HG03457 (cell line): Measurements from ENCODE around the gene ACOT6.
"Not testable (repeated sequence)": the region's sequence is repeated elsewhere in the genome, so short reads cannot be mapped to it uniquely, and the experiment has no call there.

Experiments used
- ATAC-seq: cut with Tn5 transposase; IDR thresholded peaks from one replicate; pipeline ENCODE4 v1.9.1; 2021; ENCODE audit warnings: moderate number of reproducible peaks; ENCODE audit not compliant: unreplicated experiment

Gene ACOT6

GRCh38 chr14:73612339-73613045 lies at the start of gene ACOT6:
TSS of gene ACOT6 (plus strand) at chr14:73612517. CDS start at chr14:73612572, 55 bp downstream.
- peak; percentile 48 for ATAC-seq

GRCh38 chr14:73562696-73563095 lies 49.6 kb upstream of the ACOT6 start:
- not testable (repeated sequence) for ATAC-seq

- ATAC-seq, result not testable (repeated sequence)
Measured at GRCh38 chr14:73566431-73566830, 45.9 kb upstream of the ACOT6 start.

- ATAC-seq, result not testable (repeated sequence)
Measured at GRCh38 chr14:73566935-73567334, 45.4 kb upstream of the ACOT6 start.

GRCh38 chr14:73567358-73567757 lies 45.0 kb upstream of the ACOT6 start:
- no peak for ATAC-seq

GRCh38 chr14:73567951-73568885 lies 44.1 kb upstream of the ACOT6 start:
- no peak for ATAC-seq

- ATAC-seq, result not testable (repeated sequence)
Measured at GRCh38 chr14:73568886-73569184, 43.5 kb upstream of the ACOT6 start.

- peak; percentile 40 for ATAC-seq
Measured at GRCh38 chr14:73569185-73569958, 42.9 kb upstream of the ACOT6 start, which contains the start of gene ACOT2. TSS of gene ACOT2 (plus strand) at chr14:73569213. CDS start at chr14:73569241, 28 bp downstream.

- peak; percentile 44 for ATAC-seq
Measured at GRCh38 chr14:73570913-73571312, 41.4 kb upstream of the ACOT6 start.

GRCh38 chr14:73573034-73573433 lies 39.3 kb upstream of the ACOT6 start:
- not testable (repeated sequence) for ATAC-seq

GRCh38 chr14:73573740-73574139 lies 38.6 kb upstream of the ACOT6 start:
- ATAC-seq, result not testable (repeated sequence)

- not testable (repeated sequence) for ATAC-seq
Measured at GRCh38 chr14:73574251-73574650, 38.1 kb upstream of the ACOT6 start.

GRCh38 chr14:73576391-73576790 lies 35.9 kb upstream of the ACOT6 start:
- no peak for ATAC-seq

GRCh38 chr14:73577214-73577613 lies 35.1 kb upstream of the ACOT6 start:
- not testable (repeated sequence) for ATAC-seq

- ATAC-seq, result not testable (repeated sequence)
Measured at GRCh38 chr14:73582102-73582979, 30.0 kb upstream of the ACOT6 start.

- ATAC-seq, result no peak
Measured at GRCh38 chr14:73588695-73589094, 23.6 kb upstream of the ACOT6 start.

GRCh38 chr14:73589116-73589515 lies 23.2 kb upstream of the ACOT6 start:
- no peak for ATAC-seq

GRCh38 chr14:73590673-73591004 lies 21.7 kb upstream of the ACOT6 start:
- ATAC-seq, result not testable (repeated sequence)

GRCh38 chr14:73591690-73592449 lies 20.4 kb upstream of the ACOT6 start, which contains the start of gene ACOT4:
TSS of gene ACOT4 (plus strand) at chr14:73591873. CDS start at chr14:73591960, 87 bp downstream.
- ATAC-seq, result no peak
